ENCODE results near the gene EFNA1.
A peak's percentile ranks its signal among the peaks of the same experiment; 100 is the strongest.

Gene EFNA1

GRCh38 chr1:155174324-155175280 is 46.9 kb downstream of the EFNA1 start:
- no peak for DNase-seq (ENCODE audit: low read depth)

DNA sequence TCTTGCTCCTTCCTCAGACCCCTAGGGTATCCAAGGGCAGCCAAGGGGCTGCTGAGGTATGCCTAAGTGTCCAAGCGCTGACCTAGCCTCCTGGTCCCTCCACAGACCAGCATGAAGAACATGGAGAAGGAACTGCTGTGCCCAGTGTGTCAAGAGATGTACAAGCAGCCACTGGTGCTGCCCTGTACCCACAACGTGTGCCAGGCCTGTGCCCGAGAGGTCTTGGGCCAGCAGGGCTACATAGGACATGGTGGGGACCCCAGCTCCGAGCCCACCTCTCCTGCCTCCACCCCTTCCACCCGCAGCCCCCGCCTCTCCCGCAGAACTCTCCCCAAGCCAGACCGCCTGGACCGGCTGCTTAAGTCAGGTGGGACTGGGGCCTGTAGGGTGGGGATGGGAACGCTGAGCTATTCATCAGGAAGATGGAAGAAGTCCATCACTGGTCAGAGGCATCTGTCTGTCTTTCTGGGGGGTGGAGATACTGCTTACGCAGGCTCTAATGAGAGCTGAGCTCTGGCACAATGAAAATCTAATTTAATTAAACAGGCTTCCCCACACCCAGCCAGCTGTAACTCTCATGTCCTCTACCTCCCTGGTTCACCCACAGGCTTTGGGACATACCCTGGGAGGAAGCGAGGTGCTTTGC is 47.7 kb downstream of the EFNA1 start:
- no peak for DNase-seq (ENCODE audit: low read depth)

DNA sequence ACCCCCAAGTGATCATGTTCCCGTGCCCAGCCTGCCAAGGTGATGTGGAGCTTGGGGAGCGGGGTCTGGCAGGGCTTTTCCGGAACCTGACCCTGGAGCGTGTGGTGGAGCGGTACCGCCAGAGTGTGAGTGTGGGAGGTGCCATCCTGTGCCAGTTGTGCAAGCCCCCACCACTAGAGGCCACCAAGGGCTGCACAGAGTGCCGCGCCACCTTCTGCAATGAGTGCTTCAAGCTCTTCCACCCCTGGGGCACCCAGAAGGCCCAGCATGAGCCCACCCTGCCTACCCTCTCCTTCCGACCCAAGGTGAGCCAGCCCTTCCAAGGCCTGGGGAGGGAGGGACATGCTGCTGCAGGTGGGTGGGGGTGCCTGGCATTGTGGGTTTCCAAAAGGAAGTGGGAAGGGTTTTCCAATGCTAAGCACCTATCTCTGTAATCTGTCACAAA is 48.3 kb downstream of the EFNA1 start:
- no peak for DNase-seq (ENCODE audit: low read depth)

- DNase-seq (ENCODE audit: low read depth), result peak; percentile 66
Observed at GRCh38 chr1:155176544-155177071, 48.9 kb downstream of the EFNA1 start.

DNA sequence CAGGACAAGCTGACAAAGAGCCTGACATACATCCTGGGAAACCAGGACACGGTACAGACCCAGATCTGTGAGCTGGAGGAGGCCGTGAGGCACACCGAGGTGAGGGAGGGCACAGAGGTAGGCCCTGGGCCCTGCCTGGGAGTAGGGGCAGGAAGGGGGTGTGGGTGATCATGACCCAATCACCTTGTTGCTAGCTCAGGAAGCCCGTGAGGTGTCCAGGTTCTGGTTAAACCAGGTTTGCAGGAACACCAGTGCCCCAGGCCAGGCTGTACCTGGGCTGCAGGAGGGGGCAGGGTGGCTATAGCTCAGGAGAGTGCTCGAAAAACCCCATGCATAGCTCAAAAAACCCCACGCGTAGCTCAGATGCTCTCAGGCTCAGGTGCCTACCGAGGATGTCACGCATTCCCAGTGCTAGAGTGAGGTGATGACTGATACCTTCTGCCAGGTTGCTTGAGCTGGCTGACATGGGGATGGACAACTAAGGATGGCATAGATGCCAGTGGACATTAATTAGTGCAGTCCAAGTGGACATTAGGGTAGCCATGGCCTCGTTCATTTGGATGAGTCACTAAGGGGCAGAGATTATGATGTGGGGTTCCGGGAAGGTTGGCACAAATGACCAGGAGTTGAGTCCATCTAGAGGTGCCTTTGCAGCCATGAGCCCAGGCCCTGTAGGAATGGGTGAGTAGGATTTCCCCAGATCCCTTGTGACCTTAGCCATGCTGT is 49.7 kb downstream of the EFNA1 start:
- DNase-seq (ENCODE audit: low read depth), result no peak

- DNase-seq (ENCODE audit: low read depth), result no peak
Observed at GRCh38 chr1:155177918-155178281, 50.2 kb downstream of the EFNA1 start.

DNA sequence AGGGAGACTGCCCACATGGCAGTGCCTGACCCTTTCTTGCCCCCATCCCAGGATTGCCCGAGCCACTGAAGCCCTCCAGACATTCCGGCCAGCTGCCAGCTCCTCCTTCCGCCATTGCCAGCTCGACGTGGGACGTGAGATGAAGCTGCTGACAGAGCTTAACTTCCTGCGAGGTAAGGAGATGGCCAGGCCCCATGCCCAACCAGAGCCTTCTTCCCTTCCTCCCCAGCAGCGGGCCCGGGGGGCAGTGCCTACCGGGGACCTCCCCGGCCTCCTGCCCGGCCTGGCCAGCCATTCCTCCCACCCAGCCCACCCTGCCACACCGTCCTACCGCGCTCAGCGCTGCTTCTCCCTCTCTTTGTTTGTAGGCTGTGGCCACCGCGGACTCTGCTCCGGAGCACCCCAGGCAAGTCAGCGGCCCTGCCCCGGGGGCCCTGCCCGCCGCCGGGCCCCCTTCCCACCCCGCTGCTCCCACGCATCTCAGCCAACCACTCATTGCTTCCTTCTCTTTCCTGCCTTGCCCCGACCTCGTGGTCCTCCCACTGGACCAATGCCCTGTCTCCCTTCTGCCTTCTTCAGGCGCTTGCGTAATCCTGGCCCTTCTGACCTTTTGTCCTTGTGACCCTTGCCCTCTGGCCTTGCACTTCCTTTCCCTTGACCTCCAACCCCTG is 50.9 kb downstream of the EFNA1 start:
- no peak for DNase-seq (ENCODE audit: low read depth)

DNA sequence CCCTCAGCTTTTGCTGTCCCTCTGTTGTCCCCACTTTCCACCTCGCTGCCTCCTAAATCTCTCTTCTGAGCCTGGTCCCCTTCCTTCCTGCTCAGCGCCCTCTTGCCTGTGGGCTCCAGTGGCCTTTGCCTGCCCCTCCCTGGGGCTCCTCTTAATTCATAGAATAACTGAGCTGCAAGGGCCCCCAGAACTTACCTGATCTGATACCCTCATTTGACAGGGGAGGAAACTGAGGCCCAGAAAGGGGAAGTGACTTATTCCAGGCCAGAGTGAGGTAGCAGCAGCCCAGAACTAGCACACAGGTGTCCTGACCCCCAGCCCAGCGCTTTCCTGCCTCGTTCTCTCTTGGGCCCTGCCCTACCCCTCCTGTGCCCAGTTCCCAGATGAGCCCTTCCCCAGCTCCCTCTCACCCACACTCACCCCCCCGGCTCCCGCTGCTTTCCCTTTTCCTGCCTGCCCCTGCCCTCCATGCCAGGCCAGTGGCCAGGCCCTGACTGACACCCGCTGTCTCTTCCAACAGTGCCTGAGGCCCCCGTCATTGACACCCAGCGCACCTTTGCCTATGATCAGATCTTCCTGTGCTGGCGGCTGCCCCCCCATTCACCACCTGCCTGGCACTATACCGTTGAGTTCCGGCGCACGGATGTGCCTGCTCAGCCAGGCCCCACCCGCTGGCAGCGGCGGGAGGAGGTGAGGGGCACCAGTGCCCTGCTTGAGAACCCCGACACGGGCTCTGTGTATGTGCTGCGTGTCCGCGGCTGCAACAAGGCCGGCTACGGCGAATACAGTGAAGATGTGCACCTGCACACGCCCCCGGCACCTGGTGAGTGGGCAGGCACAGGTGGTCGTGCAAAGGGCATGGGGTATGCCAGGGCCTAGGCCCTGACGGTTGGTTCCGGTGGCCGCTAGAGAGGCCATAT is 51.7 kb downstream of the EFNA1 start:
- DNase-seq (ENCODE audit: low read depth), result no peak

DNA sequence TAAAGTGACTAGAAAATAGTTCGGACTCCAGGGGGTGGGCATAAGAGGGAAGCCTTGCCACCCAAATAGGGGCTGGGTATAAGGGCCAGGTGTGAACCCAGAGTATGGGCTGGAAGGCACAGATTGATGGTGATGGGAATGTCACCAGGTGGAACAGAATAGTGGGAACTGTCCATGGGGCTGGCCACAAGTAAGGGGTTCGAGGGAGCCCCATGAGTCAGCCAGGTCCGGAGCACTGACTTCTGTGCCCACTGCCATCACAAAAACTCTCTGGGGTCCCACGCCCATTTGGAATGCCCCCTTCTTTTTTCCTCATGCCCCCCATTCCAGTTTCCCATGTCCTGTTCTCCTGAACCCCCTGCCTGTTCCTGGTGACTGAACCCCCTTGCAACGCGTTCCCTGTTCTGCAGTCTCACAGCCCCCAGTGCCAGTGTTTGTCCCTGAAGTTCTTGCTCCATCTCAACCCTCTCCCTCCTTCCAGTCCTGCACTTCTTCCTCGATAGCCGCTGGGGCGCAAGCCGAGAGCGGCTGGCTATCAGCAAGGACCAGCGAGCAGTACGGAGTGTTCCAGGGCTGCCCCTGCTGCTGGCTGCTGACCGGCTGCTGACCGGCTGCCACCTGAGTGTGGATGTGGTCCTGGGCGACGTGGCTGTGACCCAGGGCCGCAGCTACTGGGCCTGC is 53.8 kb downstream of the EFNA1 start:
- DNase-seq (ENCODE audit: low read depth), result no peak

- no peak for DNase-seq (ENCODE audit: low read depth)
Observed at GRCh38 chr1:155182052-155182550, 54.4 kb downstream of the EFNA1 start.

- no peak for DNase-seq (ENCODE audit: low read depth)
Observed at GRCh38 chr1:155183775-155184221, 56.1 kb downstream of the EFNA1 start.

- no peak for DNase-seq (ENCODE audit: low read depth)
Observed at GRCh38 chr1:155184351-155184811, 56.7 kb downstream of the EFNA1 start.

Measured in stimulated activated CD8-positive, alpha-beta memory T cell treated with anti-CD3 and anti-CD28 coated beads, Interleukin-12 subunit alpha, Interleukin-12 subunit beta, amount 100 ng/mL, for 4 hours (primary cell).